Stomach smooth muscle (tissue), 2 donors: ENCODE measurements around the gene OSBP2.

Experiments
- H3K27ac ChIP-seq: one replicate; pipeline ENCODE4 v1.7.0; 2013; ENCODE audit warnings: mild to moderate bottlenecking, low read length, inconsistent platforms
- H3K27me3 ChIP-seq, 2 donors: one replicate each; pipeline ENCODE4 v1.7.0; 2013; ENCODE audit warnings: low read length in 2 of 2; ENCODE audit not compliant: insufficient read depth in 2 of 2, control insufficient read depth in 1 of 2
- H3K36me3 ChIP-seq, 2 donors: one replicate each; pipeline ENCODE4 v1.7.0; 2013; ENCODE audit warnings: low read length in 2 of 2; ENCODE audit not compliant: control insufficient read depth in 2 of 2, insufficient read depth in 2 of 2
- H3K4me1 ChIP-seq: one replicate; pipeline ENCODE4 v1.7.0; 2013; ENCODE audit warnings: low read length; ENCODE audit not compliant: control insufficient read depth, insufficient read depth
- H3K4me3 ChIP-seq, 2 donors: one replicate each; pipeline ENCODE4 v1.7.0; 2013; ENCODE audit warnings: low read length in 2 of 2
- H3K9ac ChIP-seq, 2 donors: one replicate each; pipeline ENCODE4 v1.7.0; 2013; ENCODE audit warnings: low read length in 2 of 2, mild to moderate bottlenecking in 1 of 2
- H3K9me3 ChIP-seq, 2 donors: one replicate each; pipeline ENCODE4 v1.7.0; 2013; ENCODE audit warnings: low read length in 2 of 2; ENCODE audit not compliant: control insufficient read depth in 2 of 2
- donor health status: healthy.
- donor health status: Pancreatic carcinoma.

Gene OSBP2

DNA sequence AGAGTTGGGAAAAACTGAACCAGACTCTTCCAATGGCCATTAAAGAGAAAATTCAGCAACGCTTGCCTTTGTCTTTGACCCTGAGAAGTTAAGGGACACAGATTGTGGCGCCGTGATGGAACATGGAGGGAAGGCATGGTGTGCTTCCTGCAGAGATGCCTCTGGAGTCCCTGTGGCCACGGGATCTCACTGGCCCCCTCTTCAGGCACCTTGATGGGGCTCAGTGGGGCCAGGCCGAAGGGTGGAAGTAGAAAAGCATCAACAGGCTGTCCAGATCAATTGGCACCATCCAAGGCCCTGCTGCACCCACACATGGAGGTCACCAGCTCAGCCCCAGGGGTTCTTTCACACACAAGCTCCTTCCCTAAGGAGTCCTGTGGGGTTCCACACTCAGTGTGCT is 231.0 kb downstream of the OSBP2 start:
- no peak overlapping the region for H3K4me3 ChIP-seq
- no peak overlapping the region for H3K27ac ChIP-seq
- no peaks in the 10 kb centered on the region for H3K9me3 ChIP-seq
- no peak overlapping the region for H3K9ac ChIP-seq
- no peaks in the 10 kb centered on the region for H3K27me3 ChIP-seq
- H3K4me1 ChIP-seq: peaks cover 7% of the 10 kb centered on the region
- H3K36me3 ChIP-seq: peaks cover 28 to 35% of the 10 kb centered on the region in 2 donors

DNA sequence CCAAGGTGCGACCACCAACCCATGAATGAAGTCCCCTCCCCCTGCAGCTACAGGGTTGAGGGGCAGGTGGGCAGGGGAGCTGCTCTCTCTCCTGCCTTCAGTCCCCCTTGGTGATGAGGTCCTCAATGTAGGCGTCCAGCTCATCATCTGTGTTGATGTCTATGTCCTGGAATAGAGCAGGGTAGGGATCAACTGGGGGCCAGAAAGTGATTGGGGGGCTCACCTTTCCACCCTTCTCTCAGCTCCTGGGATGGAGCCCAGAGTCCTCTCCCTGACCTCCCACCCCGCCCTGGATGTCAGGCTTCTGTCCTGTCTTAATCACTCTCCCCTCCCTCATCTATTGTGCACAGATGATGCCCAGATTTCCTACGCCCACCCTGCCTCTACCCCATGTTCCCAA is 232.0 kb downstream of the OSBP2 start:
- Histone ChIP-seq H3K9ac (no peak overlapping the region), H3K9me3 (no peaks in the 10 kb centered on the region), H3K27me3 (no peaks in the 10 kb centered on the region), H3K36me3 (peaks cover 37 to 45% of the 10 kb centered on the region in 2 donors), H3K27ac (no peak overlapping the region), H3K4me3 (no peak overlapping the region), H3K4me1 (peaks cover 7% of the 10 kb centered on the region)

DNA sequence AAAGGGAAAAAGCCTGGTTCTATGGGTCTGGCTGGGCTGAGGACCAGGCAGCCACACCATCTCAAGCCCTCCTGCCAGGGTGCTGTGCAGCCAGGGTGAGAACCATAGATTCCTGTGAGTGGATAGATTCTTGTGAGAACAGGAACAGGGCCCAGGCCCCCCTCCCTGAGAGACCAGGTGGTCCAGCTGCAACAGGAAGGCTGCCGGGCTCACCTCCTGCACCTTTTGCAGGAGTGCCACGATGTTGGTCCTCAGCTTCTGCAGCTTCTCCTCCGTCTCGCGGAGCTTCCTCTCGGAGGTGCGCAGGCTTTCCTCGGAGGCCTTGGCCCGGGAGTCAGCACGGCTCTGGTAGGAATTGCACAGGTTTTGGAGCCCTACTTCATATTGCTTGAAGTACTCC is 233.1 kb downstream of the OSBP2 start:
- Histone ChIP-seq H3K9me3 (no peaks in the 10 kb centered on the region), H3K9ac (no peak overlapping the region), H3K36me3 (peaks cover 48 to 56% of the 10 kb centered on the region in 2 donors), H3K27ac (no peak overlapping the region), H3K27me3 (no peaks in the 10 kb centered on the region), H3K4me1 (no peaks in the 10 kb centered on the region), H3K4me3 (no peak overlapping the region)

DNA sequence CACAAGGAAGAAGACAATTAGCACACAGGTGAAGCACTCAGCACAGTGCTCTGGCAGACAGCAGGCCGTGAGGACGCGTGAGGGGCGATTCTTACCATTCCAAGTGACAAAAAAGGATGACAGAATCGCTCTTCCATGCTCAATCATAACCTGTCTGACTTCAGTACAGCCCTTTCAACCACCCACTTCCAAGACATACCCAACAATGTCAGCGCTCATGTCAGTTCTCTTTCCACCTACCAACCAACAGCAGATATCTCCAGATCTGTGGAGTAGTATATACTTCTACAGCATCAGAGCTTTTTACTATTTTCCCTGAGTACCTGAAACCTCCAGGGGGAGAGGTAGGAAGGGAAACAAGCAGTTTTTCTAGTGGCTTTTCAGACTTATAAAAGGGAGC is 233.7 kb downstream of the OSBP2 start:
- Histone ChIP-seq H3K27ac (no peak overlapping the region), H3K27me3 (no peaks in the 10 kb centered on the region), H3K9me3 (no peaks in the 10 kb centered on the region), H3K4me1 (no peaks in the 10 kb centered on the region), H3K9ac (no peak overlapping the region), H3K4me3 (no peak overlapping the region), H3K36me3 (peaks cover 54 to 62% of the 10 kb centered on the region in 2 donors)

DNA sequence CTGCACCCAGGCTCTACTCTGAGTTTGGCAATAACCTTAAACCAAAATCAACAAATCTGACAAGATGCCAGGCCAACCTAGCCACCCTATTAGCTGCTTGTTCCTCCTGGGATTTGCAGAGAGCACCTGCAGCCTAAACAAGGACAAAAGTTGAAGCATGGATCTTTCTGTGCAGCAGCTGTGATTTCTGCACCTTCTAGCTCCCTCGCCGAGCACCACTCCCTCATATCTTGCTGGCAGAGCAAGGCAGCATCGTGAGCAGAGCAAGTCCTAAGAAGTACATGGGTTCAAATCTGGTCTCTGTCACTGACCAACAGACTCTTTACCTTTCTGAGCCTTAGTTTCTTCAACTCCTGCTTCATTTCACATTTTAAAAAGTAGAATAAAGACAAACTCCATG is 235.6 kb downstream of the OSBP2 start:
- Histone ChIP-seq H3K27ac (no peak overlapping the region), H3K36me3 (peaks cover 72 to 77% of the 10 kb centered on the region in 2 donors), H3K27me3 (no peaks in the 10 kb centered on the region), H3K9ac (no peak overlapping the region), H3K4me3 (no peak overlapping the region), H3K9me3 (no peaks in the 10 kb centered on the region), H3K4me1 (no peaks in the 10 kb centered on the region)

DNA sequence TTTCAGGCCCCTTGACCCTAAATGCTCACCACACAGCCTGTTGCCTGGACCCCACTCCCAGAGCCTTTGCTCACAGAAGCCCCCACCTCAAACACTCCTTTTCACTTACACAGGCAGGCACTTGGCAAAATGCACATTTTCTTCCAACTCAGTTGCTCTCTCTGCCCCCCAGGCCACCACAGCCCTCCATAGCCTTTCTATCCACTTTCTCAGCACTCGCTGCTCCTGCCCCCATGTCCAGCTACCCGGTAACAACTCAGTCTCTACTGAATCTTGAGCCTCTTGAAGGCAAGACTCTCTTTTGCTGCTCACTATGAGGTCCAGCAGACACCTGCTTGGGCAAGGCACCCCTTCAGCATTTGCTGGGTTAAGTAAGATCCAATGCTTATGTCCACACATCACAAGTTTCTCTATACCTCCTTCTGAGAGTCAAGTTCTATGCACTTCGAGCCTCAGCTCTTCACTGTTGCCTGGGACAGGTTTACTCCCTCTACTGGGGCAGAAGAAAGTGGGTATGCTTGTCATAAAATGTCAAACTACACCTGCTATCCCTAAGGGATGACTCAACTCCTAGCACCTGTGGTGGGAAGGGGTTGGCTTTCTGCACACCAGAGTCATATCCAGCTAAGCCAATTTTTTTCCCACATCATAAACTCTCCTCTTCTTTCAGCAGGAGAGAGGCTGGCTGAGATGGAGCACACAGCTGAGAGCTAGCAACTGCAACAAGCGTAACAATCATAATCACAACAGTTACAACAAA is 237.0 kb downstream of the OSBP2 start:
- Histone ChIP-seq H3K36me3 (peaks cover 74 to 75% of the 10 kb centered on the region in 2 donors), H3K27me3 (no peaks in the 10 kb centered on the region), H3K4me3 (no peak overlapping the region), H3K9ac (no peak overlapping the region), H3K9me3 (no peaks in the 10 kb centered on the region), H3K27ac (no peak overlapping the region), H3K4me1 (no peaks in the 10 kb centered on the region)

DNA sequence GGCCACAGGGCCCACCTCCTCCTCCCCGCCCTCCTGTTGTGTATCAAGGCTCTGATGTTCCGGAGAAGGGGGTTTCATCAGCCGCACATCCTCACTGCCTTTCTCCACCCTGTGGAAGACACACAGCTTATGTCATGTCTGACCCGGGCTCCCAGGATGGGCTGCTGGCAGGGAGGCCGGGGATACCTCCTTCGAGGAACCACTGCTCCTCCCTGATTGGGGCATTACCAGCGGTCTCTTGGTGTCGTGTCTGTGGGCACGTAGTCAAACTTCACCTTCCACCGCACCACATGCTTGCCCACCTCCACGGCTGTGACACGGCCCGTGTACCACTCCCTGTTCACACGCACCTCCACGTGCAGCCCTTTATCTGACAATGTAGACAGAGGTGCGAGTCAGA is 238.0 kb downstream of the OSBP2 start:
- Histone ChIP-seq H3K4me1 (no peaks in the 10 kb centered on the region), H3K36me3 (peaks cover 74 to 82% of the 10 kb centered on the region in 2 donors), H3K27ac (no peak overlapping the region), H3K9me3 (no peaks in the 10 kb centered on the region), H3K27me3 (no peaks in the 10 kb centered on the region), H3K9ac (no peak overlapping the region), H3K4me3 (no peak overlapping the region)

DNA sequence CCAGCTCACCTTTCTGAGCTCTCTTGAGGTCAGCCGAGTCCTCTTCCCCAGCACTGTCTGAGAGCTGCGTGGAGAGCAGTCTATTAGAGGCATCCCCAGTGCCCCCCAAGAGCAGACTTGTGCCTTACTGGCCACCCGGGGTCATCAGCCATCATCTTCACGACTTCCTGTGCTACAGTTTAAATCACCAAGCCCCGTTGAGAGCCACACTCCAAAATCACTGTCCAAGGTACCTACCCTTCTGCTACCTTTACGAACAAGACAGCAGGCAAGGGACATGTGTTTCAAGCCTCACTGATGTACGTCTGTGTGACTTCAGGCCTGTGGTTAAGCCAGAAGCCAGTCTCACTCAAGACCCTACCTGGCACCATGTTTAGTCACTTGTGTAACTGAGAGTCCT is 238.8 kb downstream of the OSBP2 start:
- H3K9ac ChIP-seq: no peak overlapping the region
- no peaks in the 10 kb centered on the region for H3K9me3 ChIP-seq
- H3K36me3 ChIP-seq: peaks cover 72 to 80% of the 10 kb centered on the region in 2 donors
- H3K27ac ChIP-seq: no peak overlapping the region
- H3K4me1 ChIP-seq: no peaks in the 10 kb centered on the region
- H3K4me3 ChIP-seq: no peak overlapping the region
- H3K27me3 ChIP-seq: no peaks in the 10 kb centered on the region

DNA sequence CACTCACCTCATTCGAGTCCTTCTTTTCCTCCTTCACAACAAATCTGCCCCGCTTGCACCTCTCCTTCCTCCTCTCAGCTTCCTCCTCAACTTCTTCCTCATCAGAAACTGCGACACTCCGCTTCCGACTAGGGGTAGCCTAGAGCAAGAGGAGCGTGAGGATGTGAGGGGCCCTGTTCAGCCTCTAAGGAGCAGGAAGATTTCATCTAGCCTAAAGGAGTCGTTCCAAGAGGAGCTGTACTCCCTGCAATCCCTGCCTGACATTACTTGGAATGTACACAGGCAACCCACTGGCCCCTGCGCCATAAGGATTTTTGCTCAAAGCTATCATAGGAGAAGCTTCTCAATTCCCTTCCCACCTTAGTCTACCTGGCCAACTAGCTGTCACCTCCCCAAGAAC is 239.4 kb downstream of the OSBP2 start:
- H3K27ac ChIP-seq: no peak overlapping the region
- H3K4me1 ChIP-seq: no peaks in the 10 kb centered on the region
- no peaks in the 10 kb centered on the region for H3K9me3 ChIP-seq
- no peaks in the 10 kb centered on the region for H3K27me3 ChIP-seq
- H3K9ac ChIP-seq: no peak overlapping the region
- no peak overlapping the region for H3K4me3 ChIP-seq
- H3K36me3 ChIP-seq: peaks cover 74 to 79% of the 10 kb centered on the region in 2 donors

DNA sequence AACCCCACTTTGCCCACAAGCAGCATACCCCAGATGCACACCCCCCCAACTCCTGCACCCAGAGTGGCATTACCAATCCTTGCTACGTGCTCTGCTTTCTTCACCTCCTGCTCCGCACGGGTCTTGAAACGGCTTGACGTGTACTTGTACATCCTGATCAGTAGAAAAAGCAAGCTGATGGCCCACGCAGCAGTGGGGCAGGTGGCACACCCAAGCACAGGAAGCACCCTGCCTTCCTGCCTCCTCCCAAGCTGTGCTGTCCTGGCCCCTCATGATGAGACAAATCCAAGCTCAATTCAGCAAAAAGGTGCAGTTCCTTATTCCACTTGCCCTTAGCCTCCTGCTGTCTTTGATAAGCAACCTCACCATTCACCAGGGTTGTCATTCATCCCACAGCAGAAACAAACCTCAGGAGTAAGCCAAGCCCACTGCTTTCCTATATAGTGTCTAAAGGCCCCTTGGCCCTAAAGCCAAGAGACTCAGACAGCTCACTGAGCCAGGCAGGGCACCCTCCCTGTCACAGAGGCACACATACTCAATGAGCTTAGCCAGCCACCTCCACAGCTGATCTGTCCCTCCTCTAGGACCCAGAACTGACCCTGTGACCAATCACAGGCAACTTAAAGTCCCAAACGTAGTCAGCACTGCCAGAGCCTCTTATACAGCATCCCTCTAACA is 246.2 kb downstream of the OSBP2 start:
- Histone ChIP-seq H3K27ac (no peak overlapping the region), H3K9ac (no peak overlapping the region), H3K9me3 (no peaks in the 10 kb centered on the region), H3K27me3 (no peaks in the 10 kb centered on the region), H3K36me3 (peaks cover 73 to 85% of the 10 kb centered on the region in 2 donors), H3K4me1 (no peaks in the 10 kb centered on the region), H3K4me3 (no peak overlapping the region)

DNA sequence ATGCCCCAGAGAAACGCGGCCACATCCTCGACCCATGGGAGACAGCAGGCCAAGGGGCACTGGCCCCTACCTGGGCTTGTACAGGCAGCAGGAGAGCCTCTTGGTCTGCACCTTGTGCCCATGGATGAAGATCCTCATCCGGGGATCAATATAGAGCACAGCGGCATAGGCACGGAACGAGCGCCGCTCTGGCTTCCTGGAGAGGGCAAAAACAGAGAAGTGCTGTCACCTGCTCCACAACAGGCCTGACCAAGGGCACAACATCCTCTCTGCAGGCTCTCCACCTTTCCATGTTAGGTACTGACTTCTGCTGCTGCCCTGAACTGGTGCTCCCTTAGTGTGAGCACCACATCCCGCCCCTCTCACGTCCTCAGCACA is 246.7 kb downstream of the OSBP2 start:
- Histone ChIP-seq H3K9me3 (no peaks in the 10 kb centered on the region), H3K36me3 (peaks cover 76 to 87% of the 10 kb centered on the region in 2 donors), H3K9ac (no peak overlapping the region), H3K27ac (no peak overlapping the region), H3K27me3 (no peaks in the 10 kb centered on the region), H3K4me1 (peaks cover 3% of the 10 kb centered on the region), H3K4me3 (no peak overlapping the region)
